Peyer's patch (tissue), 4 donors: ENCODE data around the gene ATP6V0C. TPM values are rescaled to one million over a fixed set of nuclear protein-coding genes. Genes with fewer than 3 reads are reported as not detected.
"Not testable (repeated sequence)": the region's sequence is repeated elsewhere in the genome, so short reads cannot be mapped to it uniquely, and the experiment has no call there.

Experiments used
- DNase-seq, 3 donors: peaks; one replicate each; pipeline ENCODE4 v3.0.0-alpha.2; 2017 to 2019
- H3K27ac ChIP-seq, 4 donors: fragments of 200-600 bp; sonication (generic); one replicate each; pipeline ENCODE4 v1.5.1; 2016 to 2019
- H3K27me3 ChIP-seq, 2 donors: fragments of 200-600 bp; sonication (generic); one replicate each; pipeline ENCODE4 v1.5.1; 2019
- H3K36me3 ChIP-seq, 3 donors: fragments of 200-600 bp; sonication (generic); one replicate each; pipeline ENCODE4 v1.5.1; 2016 to 2019
- H3K4me1 ChIP-seq, 4 donors: fragments of 200-600 bp; sonication (generic); one replicate each; pipeline ENCODE4 v1.5.1; 2016 to 2019
- H3K4me3 ChIP-seq, 4 donors: fragments of 200-600 bp; sonication (generic); 1 replicate in 3 of 4; 2 replicates in 1 of 4; pipeline ENCODE4 v1.5.1; 2016 to 2019; ENCODE audit warnings: mild to moderate bottlenecking in 1 of 4
- H3K9me3 ChIP-seq, 4 donors: fragments of 200-600 bp; sonication (generic); one replicate each; pipeline ENCODE4 v1.5.1; 2016 to 2019; ENCODE audit warnings: mild to moderate bottlenecking in 1 of 4
- POLR2A ChIP-seq, 2 donors: fragments of 450-650 bp; IDR thresholded peaks; one replicate each; pipeline ENCODE4 v1.5.1; 2017; ENCODE audit warnings: antibody characterized with exemption in 2 of 2, mild to moderate bottlenecking in 2 of 2, moderate library complexity in 2 of 2
- total RNA-seq, 4 donors: library from RNA; depleted of rRNA; stranded (reverse); fragments of >200 nt; gene quantifications; one replicate each; pipeline ENCODE4 v1.1.0, GENCODE V29; 2016
- TF ChIP-seq, protein P1 (sequence below), 6 experiments: fragments of 450-650 bp in 4 of 6; fragments of 200-600 bp in 2 of 6; sonication (generic) in 1 of 6; IDR thresholded peaks; one replicate each; pipeline ENCODE4 v1.5.1; 2017 to 2019; ENCODE audit warnings: antibody characterized with exemption in 6 of 6, mild to moderate bottlenecking in 3 of 6, moderate library complexity in 1 of 6

The ATP6V0C gene
- total RNA-seq, 4 donors from 2014 or later = 27.2 to 116 (median 101) TPM

DNA sequence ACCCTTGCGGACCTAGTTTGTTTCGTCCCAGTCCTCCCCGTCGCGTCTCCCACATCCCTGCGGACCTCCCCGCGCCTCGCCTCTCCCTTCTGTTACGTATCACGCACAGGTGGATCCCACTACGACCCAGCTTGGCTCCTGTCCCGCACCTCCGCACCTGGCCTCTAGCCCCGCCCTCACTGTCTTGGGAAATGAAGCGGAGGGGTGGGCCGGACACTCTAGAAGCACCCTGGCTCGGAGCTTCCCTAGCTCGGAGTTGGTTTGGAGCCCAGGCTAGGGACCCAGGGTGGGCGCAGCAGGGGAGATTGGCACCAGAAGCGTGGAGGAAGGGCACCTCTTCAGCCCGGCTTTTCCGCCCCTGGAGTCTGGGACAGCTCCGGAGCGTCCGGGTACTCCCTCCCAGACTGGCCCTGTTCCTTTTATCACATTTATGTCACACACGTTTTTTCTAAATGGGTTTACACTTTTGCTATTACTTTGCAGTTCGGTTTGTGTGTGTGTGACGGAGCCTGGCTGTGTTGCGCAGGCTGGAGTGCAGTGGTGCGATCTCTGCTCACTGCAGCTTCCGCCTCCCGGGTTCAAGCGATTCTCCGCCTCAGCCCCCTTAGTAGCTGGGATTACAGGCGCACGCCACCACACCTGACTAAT is 18.9 kb downstream of the ATP6V0C start:
- Histone ChIP-seq H3K4me1 (peaks cover 0 to 20% (median 7%) of the 10 kb centered on the region in 4 donors), H3K9me3 (no peaks in the 10 kb centered on the region), H3K4me3 (peak overlapping the region; percentile 58 to 78 (median 67)), H3K27me3 (no peaks in the 10 kb centered on the region), H3K27ac (peak overlapping the region; percentile 93 to 97 (median 97)), H3K36me3 (peaks cover 0 to 19% (median 0%) of the 10 kb centered on the region in 3 donors)
- peak; percentile 89 to 94 (median 90) for DNase-seq
- TF ChIP-seq POLR2A (IDR thresholded peaks at IDR 0.05) = peak; percentile 60 to 62
- TF ChIP-seq, protein P1, sequence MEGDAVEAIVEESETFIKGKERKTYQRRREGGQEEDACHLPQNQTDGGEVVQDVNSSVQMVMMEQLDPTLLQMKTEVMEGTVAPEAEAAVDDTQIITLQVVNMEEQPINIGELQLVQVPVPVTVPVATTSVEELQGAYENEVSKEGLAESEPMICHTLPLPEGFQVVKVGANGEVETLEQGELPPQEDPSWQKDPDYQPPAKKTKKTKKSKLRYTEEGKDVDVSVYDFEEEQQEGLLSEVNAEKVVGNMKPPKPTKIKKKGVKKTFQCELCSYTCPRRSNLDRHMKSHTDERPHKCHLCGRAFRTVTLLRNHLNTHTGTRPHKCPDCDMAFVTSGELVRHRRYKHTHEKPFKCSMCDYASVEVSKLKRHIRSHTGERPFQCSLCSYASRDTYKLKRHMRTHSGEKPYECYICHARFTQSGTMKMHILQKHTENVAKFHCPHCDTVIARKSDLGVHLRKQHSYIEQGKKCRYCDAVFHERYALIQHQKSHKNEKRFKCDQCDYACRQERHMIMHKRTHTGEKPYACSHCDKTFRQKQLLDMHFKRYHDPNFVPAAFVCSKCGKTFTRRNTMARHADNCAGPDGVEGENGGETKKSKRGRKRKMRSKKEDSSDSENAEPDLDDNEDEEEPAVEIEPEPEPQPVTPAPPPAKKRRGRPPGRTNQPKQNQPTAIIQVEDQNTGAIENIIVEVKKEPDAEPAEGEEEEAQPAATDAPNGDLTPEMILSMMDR (IDR thresholded peaks at IDR 0.05) = no peak

DNA sequence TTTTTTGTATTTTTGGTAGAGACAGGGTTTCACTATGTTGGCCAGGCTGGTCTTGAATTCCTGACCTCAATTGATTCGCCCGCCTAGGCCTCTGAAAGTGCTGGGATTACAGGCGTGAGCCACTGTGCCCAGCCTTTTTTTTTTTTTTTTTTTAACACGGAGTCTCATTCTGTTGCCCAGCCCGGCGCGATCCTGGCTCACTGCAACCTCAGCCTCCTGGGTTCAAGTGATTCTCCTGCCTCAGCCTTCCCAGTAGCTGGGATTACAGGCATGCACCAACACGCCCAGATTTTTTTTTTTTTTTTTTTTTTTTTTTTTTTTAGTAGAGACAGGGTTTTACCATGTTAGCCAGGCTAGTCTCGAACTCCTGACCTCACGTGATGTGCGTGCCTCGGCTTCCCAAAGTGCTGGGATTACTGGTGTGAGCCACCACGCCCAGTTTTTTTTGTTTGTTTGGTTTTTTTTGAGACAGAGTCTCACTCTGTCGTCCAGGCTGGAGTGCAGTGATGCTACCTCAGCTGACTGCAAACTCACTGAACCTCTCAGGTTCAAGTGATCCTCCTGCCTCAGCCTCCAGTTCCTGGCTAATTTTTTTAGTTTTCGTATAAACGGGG is 19.5 kb downstream of the ATP6V0C start:
- Histone ChIP-seq H3K27ac (peak overlapping the region; percentile 93 to 97 (median 97)), H3K36me3 (peaks cover 0 to 13% (median 0%) of the 10 kb centered on the region in 3 donors), H3K4me1 (peaks cover 0 to 20% (median 7%) of the 10 kb centered on the region in 4 donors), H3K4me3 (peak overlapping the region; percentile 58 to 78 (median 67))
- H3K9me3 ChIP-seq, H3K27me3 ChIP-seq: not testable (repeated sequence)
- peak in 2 of 3 donors; percentile 46 to 48 for DNase-seq

DNA sequence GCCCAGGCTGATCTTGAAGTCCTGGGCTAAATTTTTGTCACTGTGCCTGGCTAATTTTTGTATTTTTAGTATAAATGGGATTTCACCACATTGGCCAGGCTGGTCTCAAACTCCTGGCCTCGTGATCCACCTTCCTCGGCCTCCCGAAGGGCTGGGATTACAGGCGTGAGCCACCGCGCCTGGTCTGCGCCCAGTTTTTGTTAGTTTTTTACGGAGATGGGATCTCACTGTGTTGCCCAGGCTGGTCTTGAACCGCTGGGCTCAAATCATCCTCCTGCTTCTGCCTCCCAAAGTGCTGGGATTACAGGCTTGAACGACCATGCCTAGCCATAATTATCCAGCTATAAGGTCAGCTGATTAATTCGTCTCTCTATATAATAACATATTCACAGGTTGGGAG is 20.2 kb downstream of the ATP6V0C start:
- no peaks in the 10 kb centered on the region for H3K9me3 ChIP-seq
- H3K27me3 ChIP-seq = no peaks in the 10 kb centered on the region
- peaks cover 0 to 6% (median 0%) of the 10 kb centered on the region in 3 donors for H3K36me3 ChIP-seq
- peak overlapping the region in 1 of 4 donors; percentile 97 for H3K27ac ChIP-seq
- peaks cover 3 to 24% (median 7%) of the 10 kb centered on the region in 4 donors for H3K4me1 ChIP-seq
- DNase-seq = peak in 1 of 3 donors; percentile 41
- H3K4me3 ChIP-seq = no peak overlapping the region
- TF ChIP-seq, protein P1 (IDR thresholded peaks at IDR 0.05) = no peak
- no peak for TF ChIP-seq POLR2A (IDR thresholded peaks at IDR 0.05)

DNA sequence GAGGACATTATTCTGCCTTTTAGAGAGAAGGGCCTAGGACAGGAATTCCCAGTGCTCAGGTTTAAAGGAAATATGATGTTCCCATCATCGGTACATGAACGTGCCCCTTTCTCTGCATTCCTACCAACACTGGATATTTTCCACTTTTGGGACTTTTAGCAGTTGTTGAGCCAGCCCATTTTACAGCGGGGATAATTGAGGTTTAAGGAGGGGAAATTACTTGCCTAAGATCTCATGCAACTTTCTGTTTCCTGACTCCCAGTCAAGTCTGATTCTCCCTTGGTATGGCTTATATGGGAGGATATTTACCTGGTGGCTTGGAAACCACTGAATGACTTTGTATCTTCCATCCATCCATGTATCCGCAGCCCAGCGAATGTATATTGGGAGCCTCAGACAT is 20.6 kb downstream of the ATP6V0C start:
- not testable (repeated sequence) for H3K27me3 ChIP-seq, H3K4me3 ChIP-seq, DNase-seq, H3K36me3 ChIP-seq, H3K27ac ChIP-seq, H3K9me3 ChIP-seq
- peaks cover 4 to 28% (median 8%) of the 10 kb centered on the region in 4 donors for H3K4me1 ChIP-seq

DNA sequence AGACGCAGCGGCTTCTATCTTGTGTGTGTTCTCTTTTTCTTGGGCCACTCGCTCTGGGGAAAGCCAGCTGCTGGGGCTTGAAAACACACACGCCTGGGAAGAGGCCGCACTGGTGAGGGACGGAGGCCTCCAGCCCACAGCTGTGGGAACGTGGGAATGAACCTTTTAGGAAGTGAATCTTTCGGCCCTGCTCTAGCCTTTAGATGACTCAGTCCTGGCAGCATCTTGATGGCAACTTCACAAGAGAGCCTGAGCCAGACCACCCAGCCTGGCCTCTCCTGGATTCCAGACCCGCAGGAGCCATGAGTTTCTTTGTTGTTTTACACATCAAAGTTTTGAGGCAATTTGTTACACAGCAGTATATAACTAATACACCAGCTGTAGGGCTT is 21.9 kb downstream of the ATP6V0C start:
- peaks cover 0 to 4% (median 0%) of the 10 kb centered on the region in 3 donors for H3K36me3 ChIP-seq
- no peaks in the 10 kb centered on the region for H3K9me3 ChIP-seq
- H3K27ac ChIP-seq = peak overlapping the region in 3 of 4 donors; percentile 68 to 94 (median 93)
- H3K4me3 ChIP-seq = no peak overlapping the region
- no peak for TF ChIP-seq POLR2A (IDR thresholded peaks at IDR 0.05)
- TF ChIP-seq, protein P1 (IDR thresholded peaks at IDR 0.05) = no peak
- H3K27me3 ChIP-seq = no peaks in the 10 kb centered on the region
- peaks cover 4 to 40% (median 17%) of the 10 kb centered on the region in 4 donors for H3K4me1 ChIP-seq
- DNase-seq = peak in 2 of 3 donors; percentile 50 to 59

DNA sequence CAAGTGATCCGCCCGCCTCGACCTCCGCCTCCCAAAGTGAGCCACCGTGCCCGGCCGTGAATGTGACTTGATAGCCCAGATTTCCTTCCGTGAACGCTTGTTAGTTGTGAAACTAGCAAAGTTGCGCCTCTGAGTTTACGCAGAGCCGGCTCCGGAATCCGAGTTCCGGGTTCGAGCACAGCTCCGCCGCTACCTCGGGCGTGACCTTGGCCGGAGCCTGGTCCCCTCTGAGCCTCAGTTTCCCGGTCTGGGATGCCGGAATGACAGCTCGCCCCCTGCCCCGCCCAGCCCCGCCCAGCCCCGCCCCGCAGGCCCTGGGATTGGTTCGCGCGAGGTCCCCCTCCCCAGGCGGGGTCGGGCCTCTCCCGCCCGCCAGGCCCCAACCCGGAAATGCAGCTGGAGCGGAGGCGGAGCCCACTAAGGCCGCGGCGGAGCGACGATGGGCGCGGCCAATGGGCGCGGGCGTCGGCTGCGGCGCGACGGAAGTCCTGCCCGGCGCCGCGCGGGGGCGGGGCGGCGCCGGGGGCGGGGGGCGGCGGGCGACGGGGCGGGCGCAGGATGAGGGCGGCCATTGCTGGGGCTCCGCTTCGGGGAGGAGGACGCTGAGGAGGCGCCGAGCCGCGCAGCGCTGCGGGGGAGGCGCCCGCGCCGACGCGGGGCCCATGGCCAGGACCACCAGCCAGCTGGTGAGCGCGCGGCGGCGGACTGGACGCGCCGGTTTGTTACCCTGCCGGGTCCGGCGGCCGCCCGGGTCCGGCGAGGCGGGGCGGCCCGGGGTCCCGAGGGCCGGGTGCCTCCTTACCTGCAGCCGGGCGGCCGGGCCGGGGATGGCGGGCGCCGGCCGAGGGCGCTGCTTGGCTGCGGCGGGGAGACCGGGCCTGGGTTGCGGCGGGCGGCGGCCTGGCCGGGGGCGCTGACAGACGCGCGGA is 24.0 kb downstream of the ATP6V0C start, which contains the start of gene PDPK1:
Gene PDPK1 (plus strand): TSS at position 571 of the 929 bp plus-strand sequence. CDS start 92 bp downstream, at position 663.
- no peaks in the 10 kb centered on the region for H3K27me3 ChIP-seq
- peak within 1 kb of the TSS; percentile 58 to 99 (median 74) for H3K4me3 ChIP-seq
- no peaks in the 10 kb centered on the region for H3K9me3 ChIP-seq
- peaks cover 0 to 4% (median 0%) of the 10 kb centered on the region in 3 donors for H3K36me3 ChIP-seq
- H3K27ac ChIP-seq = peak within 1 kb of the TSS; percentile 68 to 94 (median 90)
- H3K4me1 ChIP-seq = peaks cover 0 to 41% (median 20%) of the 10 kb centered on the region in 4 donors
- DNase-seq = peak; percentile 90 to 97 (median 97)
- TF ChIP-seq, protein P1 (IDR thresholded peaks at IDR 0.05) = no peak
- TF ChIP-seq POLR2A (IDR thresholded peaks at IDR 0.05) = peak; percentile 34 to 36

DNA sequence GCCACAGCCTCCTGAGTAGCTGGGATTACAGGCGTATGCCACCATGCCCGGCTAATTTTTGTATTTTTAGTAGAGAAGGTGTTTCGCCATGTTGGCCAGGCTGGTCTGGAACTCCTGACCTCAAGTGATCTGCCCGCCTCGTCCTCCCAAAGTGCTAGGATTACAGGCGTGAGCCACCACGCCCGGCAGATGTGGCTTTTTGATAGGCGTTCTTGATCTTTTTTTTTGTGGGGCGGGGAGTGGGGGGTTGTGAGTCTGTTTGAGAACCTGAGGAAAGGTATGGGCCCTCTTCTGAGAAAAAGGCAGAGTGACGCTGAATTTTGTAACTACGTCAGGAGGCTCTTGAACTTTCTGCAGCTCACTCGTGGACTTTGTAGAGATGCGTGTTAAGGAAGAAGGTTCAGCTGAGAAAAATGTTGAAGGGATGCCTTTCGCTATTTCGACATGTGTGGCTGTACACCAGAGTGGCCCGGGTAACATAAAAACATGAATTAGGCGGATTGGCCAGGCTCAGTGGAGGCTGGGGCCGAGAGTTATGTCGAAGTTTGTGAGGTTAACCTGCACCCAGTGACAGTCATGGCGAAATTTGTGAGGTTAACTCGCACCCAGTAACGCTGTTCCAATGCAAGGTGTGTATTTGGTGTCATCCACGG is 25.6 kb downstream of the ATP6V0C start:
- H3K9me3 ChIP-seq, H3K27me3 ChIP-seq, H3K36me3 ChIP-seq: not testable (repeated sequence)
- H3K4me3 ChIP-seq = peak overlapping the region in 2 of 4 donors; percentile 62 to 99
- peak overlapping the region in 1 of 4 donors; percentile 66 for H3K27ac ChIP-seq
- DNase-seq = peak in 1 of 3 donors; percentile 33
- peaks cover 0 to 41% (median 20%) of the 10 kb centered on the region in 4 donors for H3K4me1 ChIP-seq
